Measurements from ENCODE around the gene RGL3.

GRCh38 chr19:11377756-11378155 lies 41.4 kb downstream of the RGL3 start:
- TF ChIP-seq CTCF (IDR thresholded peaks at IDR 0.05) (no peak), ZFX (IDR thresholded peaks at IDR 0.05; ENCODE audit: borderline replicate concordance) (no peak)
